ENCODE data around the gene NBL1. TPM values are rescaled to one million over a fixed set of nuclear protein-coding genes. Genes with fewer than 3 reads are reported as not detected.

Gene NBL1
- total and polyA plus RNA-seq, 2 experiments from 2014 or later, result 22.3 to 46.9 TPM

- Histone ChIP-seq H3K79me2 (no peaks in the 10 kb centered on the region), H3K4me2 (no peak overlapping the region), H3K9me3 (ENCODE audit: low read depth) (no peaks in the 10 kb centered on the region), H3K4me1 (ENCODE audit: insufficient read depth) (no peaks in the 10 kb centered on the region), H2AFZ (no peak overlapping the region), H3K36me3 (replicated peaks; ENCODE audit: insufficient read depth, low read depth) (no peaks in the 10 kb centered on the region), H3K4me3 (no peak overlapping the region), H3K27ac (no peak overlapping the region), H3K27me3 (no peaks in the 10 kb centered on the region), H4K20me1 (ENCODE audit: insufficient read depth, poor library complexity, severe bottlenecking) (no peaks in the 10 kb centered on the region), H3K9me2 (replicated peaks; ENCODE audit: insufficient read depth) (no peaks in the 10 kb centered on the region)
- TF ChIP-seq EZH2phosphoT487 (IDR thresholded peaks at IDR 0.05; ENCODE audit: low read depth, severe bottlenecking, unreplicated experiment), result no peak
- no peak for TF ChIP-seq EZH2 (IDR thresholded peaks at IDR 0.05; ENCODE audit: borderline replicate concordance)
- no peak for TF ChIP-seq CTCF (IDR thresholded peaks at IDR 0.05; ENCODE audit: poor library complexity)
- WGBS (ENCODE audit: low lambda C conversion rate, missing lambda C conversion rate), result 45% methylated on average over 3 of the region's 3 CpGs
- DNase-seq (ENCODE audit: low spot score), result no peak
Measured at GRCh38 chr1:19682257-19682656, 38.1 kb downstream of the NBL1 start.

- no peaks in the 10 kb centered on the region for H3K79me2 ChIP-seq
- no peaks in the 10 kb centered on the region for H3K36me3 ChIP-seq (replicated peaks; ENCODE audit: insufficient read depth, low read depth)
- H2AFZ ChIP-seq, result no peak overlapping the region
- TF ChIP-seq EZH2 (IDR thresholded peaks at IDR 0.05; ENCODE audit: borderline replicate concordance) (no peak), CTCF (IDR thresholded peaks at IDR 0.05; ENCODE audit: poor library complexity) (no peak), EZH2phosphoT487 (IDR thresholded peaks at IDR 0.05; ENCODE audit: low read depth, severe bottlenecking, unreplicated experiment) (no peak)
- H4K20me1 ChIP-seq (ENCODE audit: insufficient read depth, poor library complexity, severe bottlenecking), result no peaks in the 10 kb centered on the region
- no peak overlapping the region for H3K4me3 ChIP-seq
- H3K27ac ChIP-seq, result no peak overlapping the region
- 82% methylated on average over 7 of the region's 7 CpGs for WGBS (ENCODE audit: low lambda C conversion rate, missing lambda C conversion rate)
- H3K27me3 ChIP-seq, result no peaks in the 10 kb centered on the region
- no peaks in the 10 kb centered on the region for H3K9me3 ChIP-seq (ENCODE audit: low read depth)
- H3K4me2 ChIP-seq, result no peak overlapping the region
- H3K4me1 ChIP-seq (ENCODE audit: insufficient read depth), result no peaks in the 10 kb centered on the region
- no peaks in the 10 kb centered on the region for H3K9me2 ChIP-seq (replicated peaks; ENCODE audit: insufficient read depth)
- DNase-seq (ENCODE audit: low spot score), result no peak
Measured at GRCh38 chr1:19682901-19683300, 38.8 kb downstream of the NBL1 start.

- no peaks in the 10 kb centered on the region for H4K20me1 ChIP-seq (ENCODE audit: insufficient read depth, poor library complexity, severe bottlenecking)
- no peak overlapping the region for H3K4me2 ChIP-seq
- no peak overlapping the region for H3K4me3 ChIP-seq
- no peaks in the 10 kb centered on the region for H3K36me3 ChIP-seq (replicated peaks; ENCODE audit: insufficient read depth, low read depth)
- no peaks in the 10 kb centered on the region for H3K27me3 ChIP-seq
- H3K9me2 ChIP-seq (replicated peaks; ENCODE audit: insufficient read depth), result no peaks in the 10 kb centered on the region
- H3K9me3 ChIP-seq (ENCODE audit: low read depth), result no peaks in the 10 kb centered on the region
- H3K27ac ChIP-seq, result no peak overlapping the region
- 94% methylated on average over 7 of the region's 8 CpGs for WGBS (ENCODE audit: low lambda C conversion rate, missing lambda C conversion rate)
- TF ChIP-seq EZH2 (IDR thresholded peaks at IDR 0.05; ENCODE audit: borderline replicate concordance) (no peak), EZH2phosphoT487 (IDR thresholded peaks at IDR 0.05; ENCODE audit: low read depth, severe bottlenecking, unreplicated experiment) (no peak), CTCF (IDR thresholded peaks at IDR 0.05; ENCODE audit: poor library complexity) (no peak)
- no peak overlapping the region for H2AFZ ChIP-seq
- DNase-seq (ENCODE audit: low spot score), result no peak
- no peaks in the 10 kb centered on the region for H3K79me2 ChIP-seq
- H3K4me1 ChIP-seq (ENCODE audit: insufficient read depth), result no peaks in the 10 kb centered on the region
Measured at GRCh38 chr1:19683351-19683750, 39.2 kb downstream of the NBL1 start.

- Histone ChIP-seq H3K36me3 (replicated peaks; ENCODE audit: insufficient read depth, low read depth) (no peaks in the 10 kb centered on the region), H3K4me1 (ENCODE audit: insufficient read depth) (no peaks in the 10 kb centered on the region), H3K27ac (no peak overlapping the region), H3K27me3 (no peaks in the 10 kb centered on the region), H3K4me2 (no peak overlapping the region), H3K4me3 (no peak overlapping the region), H3K9me2 (replicated peaks; ENCODE audit: insufficient read depth) (no peaks in the 10 kb centered on the region), H3K79me2 (no peaks in the 10 kb centered on the region), H3K9me3 (ENCODE audit: low read depth) (no peaks in the 10 kb centered on the region), H4K20me1 (ENCODE audit: insufficient read depth, poor library complexity, severe bottlenecking) (no peaks in the 10 kb centered on the region), H2AFZ (no peak overlapping the region)
- WGBS (ENCODE audit: low lambda C conversion rate, missing lambda C conversion rate), result 82% methylated on average over 2 of the region's 2 CpGs
- TF ChIP-seq CTCF (IDR thresholded peaks at IDR 0.05; ENCODE audit: poor library complexity) (no peak), EZH2 (IDR thresholded peaks at IDR 0.05; ENCODE audit: borderline replicate concordance) (no peak), EZH2phosphoT487 (IDR thresholded peaks at IDR 0.05; ENCODE audit: low read depth, severe bottlenecking, unreplicated experiment) (no peak)
- no peak for DNase-seq (ENCODE audit: low spot score)
Measured at GRCh38 chr1:19684677-19685076, 40.6 kb downstream of the NBL1 start.
